Spleen (tissue), 7 donors: ENCODE measurements around the gene GADL1.

ENCODE experiments used
- POLR2A ChIP-seq, 3 donors: fragments of 450-650 bp; IDR thresholded peaks; one replicate each; pipeline ENCODE4 v1.5.1; 2017; ENCODE audit warnings: antibody characterized with exemption in 3 of 3, mild to moderate bottlenecking in 1 of 3
- POLR2AphosphoS5 ChIP-seq, 3 donors: sonication (generic); formaldehyde crosslinking; IDR thresholded peaks; one replicate each; pipeline ENCODE4 v1.5.1; 2017; ENCODE audit warnings: antibody characterized with exemption in 3 of 3
- TF ChIP-seq, protein P1 (sequence below), 11 experiments: fragments of 200-600 bp in 7 of 11; fragments of 450-650 bp in 4 of 11; sonication (generic) in 4 of 11; IDR thresholded peaks in 8 of 11; conservative IDR thresholded peaks in 3 of 11; 1 replicate in 7 of 11; 2 replicates in 4 of 11; pipeline versions ENCODE4 v1.4.0 to v1.8.0; 2016 to 2021; ENCODE audit warnings: antibody characterized with exemption in 11 of 11, inconsistent platforms in 4 of 11, mild to moderate bottlenecking in 1 of 11
- donor health status: DM: no; HTN: no; CAD: no; lungs with moderate emphysema.
- donor health status: DM: no; HTN: no; CAD: no.
- donor health status: DM: no; HTN: no; CAD: no.

DNA sequence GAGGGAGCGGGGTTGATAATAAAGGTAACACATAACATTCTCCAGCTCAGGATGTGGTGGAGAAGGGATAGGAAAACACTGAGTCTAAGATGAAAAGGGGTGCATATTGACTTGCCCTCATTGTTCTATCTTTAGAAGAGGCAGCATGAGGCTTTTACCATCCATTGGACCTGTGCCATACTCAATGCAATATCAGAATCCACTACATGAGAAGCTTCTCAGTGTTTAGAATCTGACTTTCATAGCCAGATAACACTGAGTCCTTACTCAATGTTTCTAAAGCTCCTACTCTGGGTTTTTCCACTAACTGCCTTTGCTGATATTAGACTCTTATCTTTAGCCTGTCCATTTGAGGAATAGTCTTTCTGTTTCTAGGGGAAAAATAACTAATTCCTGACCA, 24.3 kb upstream of the GADL1 start:
- TF ChIP-seq POLR2AphosphoS5 (IDR thresholded peaks at IDR 0.05), result no peak
- TF ChIP-seq, protein P1, sequence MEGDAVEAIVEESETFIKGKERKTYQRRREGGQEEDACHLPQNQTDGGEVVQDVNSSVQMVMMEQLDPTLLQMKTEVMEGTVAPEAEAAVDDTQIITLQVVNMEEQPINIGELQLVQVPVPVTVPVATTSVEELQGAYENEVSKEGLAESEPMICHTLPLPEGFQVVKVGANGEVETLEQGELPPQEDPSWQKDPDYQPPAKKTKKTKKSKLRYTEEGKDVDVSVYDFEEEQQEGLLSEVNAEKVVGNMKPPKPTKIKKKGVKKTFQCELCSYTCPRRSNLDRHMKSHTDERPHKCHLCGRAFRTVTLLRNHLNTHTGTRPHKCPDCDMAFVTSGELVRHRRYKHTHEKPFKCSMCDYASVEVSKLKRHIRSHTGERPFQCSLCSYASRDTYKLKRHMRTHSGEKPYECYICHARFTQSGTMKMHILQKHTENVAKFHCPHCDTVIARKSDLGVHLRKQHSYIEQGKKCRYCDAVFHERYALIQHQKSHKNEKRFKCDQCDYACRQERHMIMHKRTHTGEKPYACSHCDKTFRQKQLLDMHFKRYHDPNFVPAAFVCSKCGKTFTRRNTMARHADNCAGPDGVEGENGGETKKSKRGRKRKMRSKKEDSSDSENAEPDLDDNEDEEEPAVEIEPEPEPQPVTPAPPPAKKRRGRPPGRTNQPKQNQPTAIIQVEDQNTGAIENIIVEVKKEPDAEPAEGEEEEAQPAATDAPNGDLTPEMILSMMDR (IDR thresholded peaks at IDR 0.05 in 8 of 11, conservative IDR thresholded peaks at IDR 0.05 in 3 of 11), result no peak
- no peak for TF ChIP-seq POLR2A (IDR thresholded peaks at IDR 0.05)
